ENCODE results near the gene GRP. TPM values are rescaled to one million over a fixed set of nuclear protein-coding genes. Genes with fewer than 3 reads are reported as not detected.

Gene GRP
- total RNA-seq, 4 donors from 2014 or later = 4.8 TPM; not detected in 3

- Histone ChIP-seq H3K4me3 (no peak overlapping the region), H3K9me3 (no peaks in the 10 kb centered on the region), H3K4me1 (no peaks in the 10 kb centered on the region), H3K27ac (no peak overlapping the region), H3K36me3 (no peaks in the 10 kb centered on the region), H3K27me3 (peaks cover 4% of the 10 kb centered on the region)
- 81 to 83% methylated on average over 5 of the region's 6 CpGs for WGBS, 2 donors (ENCODE audit: low coverage in 1 of 2)
- ATAC-seq = no peak
- TF ChIP-seq CTCF (IDR thresholded peaks at IDR 0.05) = no peak
Measured at GRCh38 chr18:59229701-59230443, 9.9 kb downstream of the GRP start.

- Histone ChIP-seq H3K9me3 (no peaks in the 10 kb centered on the region), H3K36me3 (no peaks in the 10 kb centered on the region), H3K27ac (no peak overlapping the region), H3K4me1 (no peaks in the 10 kb centered on the region), H3K4me3 (no peak overlapping the region), H3K27me3 (peaks cover 4% of the 10 kb centered on the region)
- ATAC-seq = no peak
- WGBS, 2 donors (ENCODE audit: low coverage in 1 of 2) = 67 to 79% methylated on average over 5 of the region's 5 CpGs
- TF ChIP-seq EP300 (IDR thresholded peaks at IDR 0.05) = no peak
- TF ChIP-seq CTCF (IDR thresholded peaks at IDR 0.05) = no peak
- TF ChIP-seq POLR2A (IDR thresholded peaks at IDR 0.05) = no peak
- TF ChIP-seq POLR2AphosphoS5 (IDR thresholded peaks at IDR 0.05) = no peak
Measured at GRCh38 chr18:59231114-59231513, 11.2 kb downstream of the GRP start.

- ATAC-seq = no peak
- Histone ChIP-seq H3K27ac (no peak overlapping the region), H3K27me3 (peaks cover 4% of the 10 kb centered on the region), H3K4me1 (no peaks in the 10 kb centered on the region), H3K9me3 (no peaks in the 10 kb centered on the region), H3K36me3 (no peaks in the 10 kb centered on the region), H3K4me3 (no peak overlapping the region)
- no peak for TF ChIP-seq POLR2AphosphoS5 (IDR thresholded peaks at IDR 0.05)
- no peak for TF ChIP-seq EP300 (IDR thresholded peaks at IDR 0.05)
- TF ChIP-seq CTCF (IDR thresholded peaks at IDR 0.05) = no peak
- TF ChIP-seq POLR2A (IDR thresholded peaks at IDR 0.05) = no peak
- 63 to 86% methylated on average over 2 of the region's 2 CpGs for WGBS, 2 donors (ENCODE audit: low coverage in 1 of 2)
Measured at GRCh38 chr18:59231877-59232276, 11.9 kb downstream of the GRP start.

- Histone ChIP-seq H3K4me3 (no peak overlapping the region), H3K27me3 (peaks cover 4% of the 10 kb centered on the region), H3K27ac (no peak overlapping the region), H3K4me1 (no peaks in the 10 kb centered on the region), H3K36me3 (no peaks in the 10 kb centered on the region), H3K9me3 (no peaks in the 10 kb centered on the region)
- ATAC-seq = no peak
- 78 to 82% methylated on average over 3 of the region's 5 CpGs for WGBS, 2 donors (ENCODE audit: low coverage in 1 of 2)
- TF ChIP-seq POLR2A (IDR thresholded peaks at IDR 0.05) (no peak), EP300 (IDR thresholded peaks at IDR 0.05) (no peak), CTCF (IDR thresholded peaks at IDR 0.05) (no peak), POLR2AphosphoS5 (IDR thresholded peaks at IDR 0.05) (no peak)
Measured at GRCh38 chr18:59232309-59233016, 12.5 kb downstream of the GRP start.

- WGBS, 2 donors (ENCODE audit: low coverage in 1 of 2) = 69 to 88% methylated on average over 2 to 5 of the region's 6 CpGs
- Histone ChIP-seq H3K36me3 (no peaks in the 10 kb centered on the region), H3K27ac (no peak overlapping the region), H3K4me3 (no peak overlapping the region), H3K4me1 (no peaks in the 10 kb centered on the region), H3K9me3 (peaks cover 0 to 3% (median 0%) of the 10 kb centered on the region in 3 donors), H3K27me3 (peaks cover 4% of the 10 kb centered on the region)
- ATAC-seq = no peak
- TF ChIP-seq EP300 (IDR thresholded peaks at IDR 0.05) (no peak), POLR2AphosphoS5 (IDR thresholded peaks at IDR 0.05) (no peak), CTCF (IDR thresholded peaks at IDR 0.05) (no peak), POLR2A (IDR thresholded peaks at IDR 0.05) (no peak)
Measured at GRCh38 chr18:59233017-59233410, 13.1 kb downstream of the GRP start.

All from gastroesophageal sphincter (tissue), 4 donors.